ENCODE results near the gene COPRS.

DNA sequence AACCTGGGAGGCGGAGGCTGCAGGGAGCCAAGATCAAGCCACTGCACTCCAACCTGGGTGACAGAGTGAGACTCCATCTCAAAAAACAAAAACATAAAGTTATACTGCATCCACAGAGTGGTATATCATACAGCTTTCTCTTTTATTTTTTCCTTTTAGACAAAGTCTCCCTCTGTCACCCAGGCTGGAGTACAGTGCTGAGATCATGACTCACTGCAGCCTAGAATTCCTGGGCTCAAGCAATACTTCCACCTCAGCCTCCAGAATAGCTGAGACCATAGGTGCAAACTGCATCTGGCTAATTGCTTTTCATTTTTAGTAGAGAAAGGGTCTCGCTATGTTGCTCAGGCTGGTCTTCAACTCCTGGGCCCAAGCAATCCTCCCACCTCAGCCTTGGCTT is 10.0 kb upstream of the COPRS start:
- TF ChIP-seq CTCF (IDR thresholded peaks at IDR 0.05) (no peak), EZH2 (IDR thresholded peaks at IDR 0.05; ENCODE audit: borderline replicate concordance, insufficient read depth, low read depth, low read length, poor library complexity, severe bottlenecking) (no peak)
